B cell (primary cell): ENCODE results near the gene GPR62. TPM values are rescaled to one million over a fixed set of nuclear protein-coding genes. Genes with fewer than 3 reads are reported as not detected.
"Not testable (repeated sequence)": the region's sequence is repeated elsewhere in the genome, so short reads cannot be mapped to it uniquely, and the experiment has no call there.

Experiments used
- ATAC-seq: fragments of 200-7000 bp; cut with Tn5 transposase; one replicate; pipeline ENCODE4 v1.10.0; 2021; ENCODE audit warnings: low read depth, mild to moderate bottlenecking, moderate number of reproducible peaks, moderate library complexity
- CTCF ChIA-PET: fragments of 350-600 bp; sonication (Branson Sonifier 250); formaldehyde crosslinking; loops from one replicate; lab custom pipeline; 2021; ENCODE audit warnings: antibody characterized with exemption, inconsistent platforms; lab: Charles Lee
- POLR2A ChIA-PET: fragments of 350-600 bp; sonication (Branson Sonifier 250); formaldehyde crosslinking; loops from one replicate; lab custom pipeline; 2021; ENCODE audit warnings: antibody characterized with exemption; lab: Charles Lee
- DNase-seq: peaks from one replicate; pipeline ENCODE4 v3.0.0; 2013
- H2AFZ ChIP-seq: 2 replicates; pipeline ENCODE4 v1.6.1; 2012; ENCODE audit warnings: mild to moderate bottlenecking, low read depth, low read length; ENCODE audit not compliant: insufficient read depth, poor library complexity, severe bottlenecking
- H3K27ac ChIP-seq, 2 donors: 1 replicate in 1 of 2; 2 replicates in 1 of 2; pipeline ENCODE4 v1.5.1; 2012 to 2013; ENCODE audit warnings: low read length in 2 of 2, mild to moderate bottlenecking in 2 of 2, moderate library complexity in 1 of 2
- H3K27me3 ChIP-seq, 4 experiments: fragments of 200-600 bp in 1 of 4; sonication (generic) in 1 of 4; replicated peaks in 1 of 4; 1 replicate in 2 of 4; 2 replicates in 2 of 4; pipeline versions ENCODE4 v1.6.1 to v1.7.0; 2013 to 2016; ENCODE audit warnings: low read length in 3 of 4, mild to moderate bottlenecking in 2 of 4, mixed read lengths in 1 of 4, moderate library complexity in 1 of 4; ENCODE audit not compliant: insufficient read depth in 4 of 4, control insufficient read depth in 3 of 4; ENCODE audit errors: control extremely low read depth in 1 of 4
- H3K36me3 ChIP-seq, 2 experiments: replicated peaks in 1 of 2; 1 replicate in 1 of 2; 2 replicates in 1 of 2; pipeline versions ENCODE4 v1.6.1 to v1.7.1; 2013; ENCODE audit warnings: low read length in 1 of 2; ENCODE audit not compliant: insufficient read depth in 2 of 2, control insufficient read depth in 1 of 2; ENCODE audit errors: control extremely low read depth in 1 of 2, extremely low read depth in 1 of 2
- H3K4me1 ChIP-seq, 2 donors: fragments of 200-600 bp in 1 of 2; sonication (generic) in 1 of 2; 1 replicate in 1 of 2; 2 replicates in 1 of 2; pipeline versions ENCODE4 v1.5.1 to v1.6.1; 2013 to 2017; ENCODE audit warnings: low read length in 2 of 2; ENCODE audit not compliant: control insufficient read depth in 2 of 2, insufficient read depth in 2 of 2
- H3K4me2 ChIP-seq: replicated peaks from 2 replicates; pipeline ENCODE3; 2012; ENCODE audit warnings: mild to moderate bottlenecking, low read depth, low read length; ENCODE audit not compliant: poor library complexity, severe bottlenecking
- H3K4me3 ChIP-seq, 5 experiments: fragments of 200-600 bp in 1 of 5; sonication (generic) in 1 of 5; 1 replicate in 3 of 5; 2 replicates in 2 of 5; pipeline versions ENCODE4 v1.5.1 to v1.7.0; 2011 to 2016; ENCODE audit warnings: low read length in 4 of 5, mild to moderate bottlenecking in 4 of 5, low read depth in 2 of 5, control low read depth in 1 of 5, moderate library complexity in 1 of 5; ENCODE audit not compliant: insufficient read depth in 1 of 5; ENCODE audit errors: control extremely low read depth in 1 of 5, extremely low read depth in 1 of 5
- H3K79me2 ChIP-seq: fragments of 200-600 bp; sonication (generic); one replicate; pipeline ENCODE4 v1.6.0; 2016; ENCODE audit warnings: low read length; ENCODE audit not compliant: control insufficient read depth, insufficient read depth
- H3K9ac ChIP-seq: fragments of 200-600 bp; sonication (generic); 2 replicates; pipeline ENCODE4 v1.6.1; 2017; ENCODE audit warnings: mild to moderate bottlenecking, low read length, moderate library complexity
- H3K9me3 ChIP-seq, 3 donors: one replicate each; pipeline versions ENCODE4 v1.6.1 to v1.7.1; 2013; ENCODE audit warnings: low read length in 2 of 3; ENCODE audit not compliant: control insufficient read depth in 2 of 3, insufficient read depth in 1 of 3; ENCODE audit errors: control extremely low read depth in 1 of 3
- H4K20me1 ChIP-seq: 2 replicates; pipeline ENCODE4 v1.6.0; 2012; ENCODE audit warnings: mild to moderate bottlenecking, low read length; ENCODE audit not compliant: insufficient read depth, control insufficient read depth, poor library complexity, severe bottlenecking
- H3K27ac Mint-ChIP-seq: one replicate; pipeline ENCODE4 v1.8.0; 2021; ENCODE audit warnings: mixed read lengths
- H3K27me3 Mint-ChIP-seq: one replicate; pipeline ENCODE4 v1.8.0; 2021; ENCODE audit warnings: mixed read lengths
- H3K4me1 Mint-ChIP-seq: one replicate; pipeline ENCODE4 v1.8.0; 2021; ENCODE audit warnings: mixed read lengths
- H3K4me3 Mint-ChIP-seq: one replicate; pipeline ENCODE4 v1.8.0; 2021; ENCODE audit warnings: mixed read lengths
- H3K9me3 Mint-ChIP-seq: one replicate; pipeline ENCODE4 v1.8.0; 2022; ENCODE audit warnings: mixed read lengths; ENCODE audit not compliant: insufficient read depth
- EZH2 ChIP-seq: IDR thresholded peaks from 2 replicates; pipeline ENCODE4 v1.6.1; 2012; ENCODE audit warnings: borderline replicate concordance, low read depth, mild to moderate bottlenecking, moderate library complexity, low read length; ENCODE audit not compliant: insufficient read depth, poor library complexity, severe bottlenecking
- WGBS: methylation state at CpG from one replicate; pipeline ENCODE4 v1.1.5; 2013; ENCODE audit warnings: missing lambda C conversion rate; ENCODE audit not compliant: insufficient coverage; 5-methylcytosine and 5-hydroxymethylcytosine counted together
- intact Hi-C: fragments of 100-400 bp; cut with micrococcal nuclease; formaldehyde crosslinking; loops from one replicate; pipeline ENCODE4 v1.10.0; 2022
- polyA plus RNA-seq: library from polyadenylated mRNA; depleted of rRNA; stranded (reverse); fragments of >200 nt; gene quantifications from 2 replicates; pipeline ENCODE4 v1.2.3, GENCODE V29; 2012
- total RNA-seq, 2 donors: library from RNA; stranded (reverse); fragments of 120-200 nt in 1 of 2; gene quantifications; 1 replicate in 1 of 2; 2 replicates in 1 of 2; pipeline versions ENCODE4 v1.2.3 to v1.2.4, GENCODE V29; 2013 to 2022
- TF ChIP-seq, protein P1 (sequence below): fragments of 200-600 bp; IDR thresholded peaks from one replicate; pipeline ENCODE4 v1.8.0; 2022; ENCODE audit warnings: antibody characterized with exemption, mild to moderate bottlenecking

Gene GPR62
- total and polyA plus RNA-seq, 2 donors (not counting 1 experiment from before 2014, with no cell fraction given) = not detected

DNA sequence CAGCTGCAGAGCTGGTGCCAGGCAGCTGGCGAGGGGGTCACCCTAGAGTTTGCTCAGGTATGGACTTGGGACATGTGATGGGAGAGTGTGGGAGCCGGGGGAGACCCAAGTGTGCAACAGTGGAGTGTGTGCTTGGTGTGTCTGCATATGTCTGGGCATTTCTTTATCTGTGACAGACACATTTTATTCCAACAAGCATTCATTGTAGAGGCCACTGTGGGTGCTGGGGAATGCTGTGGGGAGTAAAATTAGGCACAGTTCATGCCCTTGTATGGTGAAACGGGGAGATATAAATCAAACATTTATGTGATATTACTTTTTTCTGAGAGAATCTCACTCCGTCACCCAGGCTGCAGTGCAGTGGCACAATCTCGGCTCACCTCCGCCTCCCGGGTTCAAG lies 32.4 kb downstream of the GPR62 start:
- H3K4me3 Mint-ChIP-seq = no peak overlapping the region
- no peak overlapping the region for H3K9ac ChIP-seq
- CTCF ChIA-PET = no interaction called here

DNA sequence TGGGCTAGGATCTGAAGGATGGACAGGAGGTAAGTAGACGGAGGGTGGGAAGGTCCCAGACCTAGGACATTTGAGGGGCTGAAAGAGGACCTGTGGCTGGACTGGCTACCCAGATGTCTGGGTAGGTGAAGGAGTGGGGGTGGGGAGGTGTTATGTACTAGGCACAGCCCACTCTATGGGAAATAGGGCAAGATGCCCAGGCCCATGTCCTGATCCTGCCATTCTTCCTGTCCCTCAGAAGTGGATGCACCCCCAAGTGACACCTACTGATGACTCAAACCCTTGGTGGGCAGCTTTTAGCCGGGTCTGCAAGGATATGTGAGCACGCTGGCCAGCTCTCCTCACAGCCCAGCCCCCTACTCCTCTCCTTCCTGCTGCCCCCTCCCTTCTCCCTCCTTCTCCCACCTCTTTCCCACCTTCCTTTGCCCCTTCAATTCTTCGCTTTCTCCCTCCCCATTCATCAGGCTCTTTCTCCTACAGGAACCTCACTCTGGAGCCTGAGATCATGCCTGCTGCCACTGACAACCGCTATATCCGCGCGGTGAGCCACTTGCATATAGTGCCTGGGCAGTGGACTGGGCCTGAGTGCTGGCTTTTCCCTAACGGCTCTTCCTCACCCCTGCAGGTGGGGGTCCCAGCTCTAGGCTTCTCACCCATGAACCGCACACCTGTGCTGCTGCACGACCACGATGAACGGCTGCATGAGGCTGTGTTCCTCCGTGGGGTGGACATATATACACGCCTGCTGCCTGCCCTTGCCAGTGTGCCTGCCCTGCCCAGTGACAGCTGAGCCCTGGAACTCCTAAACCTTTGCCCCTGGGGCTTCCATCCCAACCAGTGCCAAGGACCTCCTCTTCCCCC lies 33.3 kb downstream of the GPR62 start:
- H3K9me3 ChIP-seq = no peaks in the 10 kb centered on the region
- H3K9ac ChIP-seq = no peak overlapping the region
- H4K20me1 ChIP-seq = peaks cover 18% of the 10 kb centered on the region
- Mint-ChIP-seq H3K4me1 (peaks cover 17% of the 10 kb centered on the region), H3K9me3 (no peaks in the 10 kb centered on the region), H3K27ac (peak overlapping the region; percentile 6), H3K4me3 (no peak overlapping the region), H3K27me3 (no peaks in the 10 kb centered on the region)
- 87% methylated on average over 15 of the region's 15 CpGs for WGBS
- no peaks in the 10 kb centered on the region for H3K79me2 ChIP-seq
- no peaks in the 10 kb centered on the region for H3K27me3 ChIP-seq
- ChIA-PET CTCF (no interaction called here), POLR2A (no interaction called here)
- H3K27ac ChIP-seq = no peak overlapping the region
- H2AFZ ChIP-seq = no peak overlapping the region
- H3K36me3 ChIP-seq = peaks cover 0 to 15% of the 10 kb centered on the region in 2 experiments
- no peak for DNase-seq
- intact Hi-C loops = no loop called here
- H3K4me1 ChIP-seq = peaks cover 0 to 5% of the 10 kb centered on the region in 2 donors
- no peak overlapping the region for H3K4me2 ChIP-seq
- H3K4me3 ChIP-seq = no peak overlapping the region
- no peak for TF ChIP-seq EZH2
- no peak for ATAC-seq

More for the DNA sequence above, 32.4 kb downstream of the GPR62 start:
- Histone ChIP-seq H4K20me1 (peaks cover 12% of the 10 kb centered on the region), H3K79me2 (no peaks in the 10 kb centered on the region), H3K4me2 (no peak overlapping the region), H2AFZ (no peak overlapping the region), H3K27me3 (no peaks in the 10 kb centered on the region), H3K4me3 (no peak overlapping the region), H3K27ac (no peak overlapping the region), H3K36me3 (peaks cover 0 to 13% of the 10 kb centered on the region in 2 experiments), H3K9me3 (no peaks in the 10 kb centered on the region), H3K4me1 (peaks cover 2 to 11% of the 10 kb centered on the region in 2 donors)
- Mint-ChIP-seq H3K27ac (no peak overlapping the region), H3K9me3 (no peaks in the 10 kb centered on the region), H3K4me1 (peaks cover 20% of the 10 kb centered on the region), H3K27me3 (no peaks in the 10 kb centered on the region)
- TF ChIP-seq, protein P1, sequence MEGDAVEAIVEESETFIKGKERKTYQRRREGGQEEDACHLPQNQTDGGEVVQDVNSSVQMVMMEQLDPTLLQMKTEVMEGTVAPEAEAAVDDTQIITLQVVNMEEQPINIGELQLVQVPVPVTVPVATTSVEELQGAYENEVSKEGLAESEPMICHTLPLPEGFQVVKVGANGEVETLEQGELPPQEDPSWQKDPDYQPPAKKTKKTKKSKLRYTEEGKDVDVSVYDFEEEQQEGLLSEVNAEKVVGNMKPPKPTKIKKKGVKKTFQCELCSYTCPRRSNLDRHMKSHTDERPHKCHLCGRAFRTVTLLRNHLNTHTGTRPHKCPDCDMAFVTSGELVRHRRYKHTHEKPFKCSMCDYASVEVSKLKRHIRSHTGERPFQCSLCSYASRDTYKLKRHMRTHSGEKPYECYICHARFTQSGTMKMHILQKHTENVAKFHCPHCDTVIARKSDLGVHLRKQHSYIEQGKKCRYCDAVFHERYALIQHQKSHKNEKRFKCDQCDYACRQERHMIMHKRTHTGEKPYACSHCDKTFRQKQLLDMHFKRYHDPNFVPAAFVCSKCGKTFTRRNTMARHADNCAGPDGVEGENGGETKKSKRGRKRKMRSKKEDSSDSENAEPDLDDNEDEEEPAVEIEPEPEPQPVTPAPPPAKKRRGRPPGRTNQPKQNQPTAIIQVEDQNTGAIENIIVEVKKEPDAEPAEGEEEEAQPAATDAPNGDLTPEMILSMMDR = no peak
- TF ChIP-seq EZH2 = no peak
- intact Hi-C loops = no loop called here
- ATAC-seq = no peak
- WGBS = 95% methylated on average over 6 of the region's 7 CpGs
- DNase-seq = no peak
- POLR2A ChIA-PET = no interaction called here

DNA sequence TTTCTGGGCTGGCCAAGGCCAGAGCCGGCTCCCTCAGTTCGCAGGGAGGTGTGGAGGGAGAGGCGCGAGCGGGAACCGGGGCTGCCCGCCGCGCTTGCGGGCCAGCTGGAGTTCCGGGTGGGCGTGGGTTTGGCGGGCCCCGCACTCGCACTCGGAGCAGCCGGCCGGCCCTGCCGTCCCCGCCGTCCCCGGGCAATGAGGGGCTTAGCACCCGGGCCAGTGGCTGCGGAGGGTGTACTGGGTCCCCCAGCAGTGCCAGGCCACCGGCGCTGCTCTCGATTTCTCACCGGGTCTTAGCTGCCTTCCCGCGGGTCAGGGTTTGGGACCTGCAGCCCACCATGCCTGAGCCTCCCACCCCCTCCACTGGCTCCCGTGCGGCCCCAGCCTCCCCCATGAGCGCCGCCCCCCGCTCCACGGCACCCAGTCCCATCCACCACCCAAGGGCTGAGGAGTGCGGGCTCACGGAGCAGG lies 35.4 kb downstream of the GPR62 start:
- H3K9me3 ChIP-seq, H3K4me3 ChIP-seq, H3K4me2 ChIP-seq, H3K27ac ChIP-seq, H3K4me3 Mint-ChIP-seq, DNase-seq, H3K9me3 Mint-ChIP-seq, intact Hi-C loops, ATAC-seq, H2AFZ ChIP-seq, H3K27ac Mint-ChIP-seq, H3K27me3 ChIP-seq, H3K9ac ChIP-seq, H3K27me3 Mint-ChIP-seq: not testable (repeated sequence)
- Histone ChIP-seq H3K36me3 (peaks cover 0 to 26% of the 10 kb centered on the region in 2 experiments), H3K79me2 (peaks cover 15% of the 10 kb centered on the region), H3K4me1 (peaks cover 13 to 16% of the 10 kb centered on the region in 2 donors), H4K20me1 (peaks cover 37% of the 10 kb centered on the region)
- ChIA-PET CTCF (interaction anchor here (2.5 kb wide), 1 partner anchor 8 kb away, joined by 15 read pairs; the partner anchor contains the start of gene ACY1), POLR2A (interaction anchor here (0.6 to 2.9 kb wide), 2 partner anchors 8 to 34 kb away, joined by 4 to 8 read pairs; partner anchors contain the start of gene ACY1)
- H3K4me1 Mint-ChIP-seq = peaks cover 28% of the 10 kb centered on the region
- 97% methylated on average over 32 of the region's 38 CpGs for WGBS
